ENCODE measurements around the gene TMTC1.

GRCh38 chr12:29781705-29782266, 2.0 kb downstream of the TMTC1 start:
- TF ChIP-seq, protein P1, sequence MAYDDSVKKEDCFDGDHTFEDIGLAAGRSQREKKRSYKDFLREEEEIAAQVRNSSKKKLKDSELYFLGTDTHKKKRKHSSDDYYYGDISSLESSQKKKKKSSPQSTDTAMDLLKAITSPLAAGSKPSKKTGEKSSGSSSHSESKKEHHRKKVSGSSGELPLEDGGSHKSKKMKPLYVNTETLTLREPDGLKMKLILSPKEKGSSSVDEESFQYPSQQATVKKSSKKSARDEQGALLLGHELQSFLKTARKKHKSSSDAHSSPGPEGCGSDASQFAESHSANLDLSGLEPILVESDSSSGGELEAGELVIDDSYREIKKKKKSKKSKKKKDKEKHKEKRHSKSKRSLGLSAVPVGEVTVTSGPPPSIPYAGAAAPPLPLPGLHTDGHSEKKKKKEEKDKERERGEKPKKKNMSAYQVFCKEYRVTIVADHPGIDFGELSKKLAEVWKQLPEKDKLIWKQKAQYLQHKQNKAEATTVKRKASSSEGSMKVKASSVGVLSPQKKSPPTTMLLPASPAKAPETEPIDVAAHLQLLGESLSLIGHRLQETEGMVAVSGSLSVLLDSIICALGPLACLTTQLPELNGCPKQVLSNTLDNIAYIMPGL (CRISPR knock-in tag; IDR thresholded peaks at IDR 0.05): no peak
- TF ChIP-seq TARDBP (IDR thresholded peaks at IDR 0.05): no peak
- TF ChIP-seq POLR2A (conservative IDR thresholded peaks at IDR 0.05): no peak
- TF ChIP-seq TGIF2 (CRISPR knock-in tag; IDR thresholded peaks at IDR 0.05): no peak
- TF ChIP-seq CBX8 (IDR thresholded peaks at IDR 0.05; ENCODE audit: borderline replicate concordance, extremely low read depth, low read depth, low read length, poor library complexity, severe bottlenecking): no peak
- TF ChIP-seq SMC3 (conservative IDR thresholded peaks at IDR 0.05; ENCODE audit: insufficient read depth, low read depth, low read length): no peak
- no peak for TF ChIP-seq ZNF395 (CRISPR knock-in tag; IDR thresholded peaks at IDR 0.05)
- no peak for TF ChIP-seq HNRNPL (IDR thresholded peaks at IDR 0.05; ENCODE audit: low read depth, low read length)
- TF ChIP-seq, protein P2, sequence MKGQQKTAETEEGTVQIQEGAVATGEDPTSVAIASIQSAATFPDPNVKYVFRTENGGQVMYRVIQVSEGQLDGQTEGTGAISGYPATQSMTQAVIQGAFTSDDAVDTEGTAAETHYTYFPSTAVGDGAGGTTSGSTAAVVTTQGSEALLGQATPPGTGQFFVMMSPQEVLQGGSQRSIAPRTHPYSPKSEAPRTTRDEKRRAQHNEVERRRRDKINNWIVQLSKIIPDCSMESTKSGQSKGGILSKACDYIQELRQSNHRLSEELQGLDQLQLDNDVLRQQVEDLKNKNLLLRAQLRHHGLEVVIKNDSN (CRISPR knock-in tag; IDR thresholded peaks at IDR 0.05): no peak

All from K562 (cell line).